Activated CD4-positive, alpha-beta T cell treated with anti-CD3 and anti-CD28 coated beads, Interleukin-2, Interleukin-6, amounts not matched to agents 100 ng/mL and 50 ng/mL, durations not matched to agents 16 hours and 8 hours (primary cell): ENCODE results near the gene NYNRIN.
A peak's percentile ranks its signal among the peaks of the same experiment; 100 is the strongest.
"Not testable (repeated sequence)": the region's sequence is repeated elsewhere in the genome, so short reads cannot be mapped to it uniquely, and the experiment has no call there.

ENCODE experiments used
- DNase-seq: peaks from one replicate; pipeline ENCODE4 v3.0.0-alpha.2; 2020

The NYNRIN gene

GRCh38 chr14:24398653-24399446 is at the start of gene NYNRIN:
Gene NYNRIN, plus strand, starts transcription at chr14:24399003. Its CDS starts 244 bp downstream, at chr14:24399247.
- no peak for DNase-seq

GRCh38 chr14:24349742-24350141 is 49.1 kb upstream of the NYNRIN start:
- DNase-seq: no peak

- no peak for DNase-seq
Measured at GRCh38 chr14:24351517-24351916, 47.3 kb upstream of the NYNRIN start.

GRCh38 chr14:24353559-24354481 is 45.0 kb upstream of the NYNRIN start:
- DNase-seq: no peak

- not testable (repeated sequence) for DNase-seq
Measured at GRCh38 chr14:24354482-24354825, 44.3 kb upstream of the NYNRIN start.

- no peak for DNase-seq
Measured at GRCh38 chr14:24355009-24355408, 43.8 kb upstream of the NYNRIN start.

- DNase-seq: no peak
Measured at GRCh38 chr14:24356208-24356607, 42.6 kb upstream of the NYNRIN start.

- no peak for DNase-seq
Measured at GRCh38 chr14:24360281-24360680, 38.5 kb upstream of the NYNRIN start.

GRCh38 chr14:24361326-24361725 is 37.5 kb upstream of the NYNRIN start:
- no peak for DNase-seq

DNA sequence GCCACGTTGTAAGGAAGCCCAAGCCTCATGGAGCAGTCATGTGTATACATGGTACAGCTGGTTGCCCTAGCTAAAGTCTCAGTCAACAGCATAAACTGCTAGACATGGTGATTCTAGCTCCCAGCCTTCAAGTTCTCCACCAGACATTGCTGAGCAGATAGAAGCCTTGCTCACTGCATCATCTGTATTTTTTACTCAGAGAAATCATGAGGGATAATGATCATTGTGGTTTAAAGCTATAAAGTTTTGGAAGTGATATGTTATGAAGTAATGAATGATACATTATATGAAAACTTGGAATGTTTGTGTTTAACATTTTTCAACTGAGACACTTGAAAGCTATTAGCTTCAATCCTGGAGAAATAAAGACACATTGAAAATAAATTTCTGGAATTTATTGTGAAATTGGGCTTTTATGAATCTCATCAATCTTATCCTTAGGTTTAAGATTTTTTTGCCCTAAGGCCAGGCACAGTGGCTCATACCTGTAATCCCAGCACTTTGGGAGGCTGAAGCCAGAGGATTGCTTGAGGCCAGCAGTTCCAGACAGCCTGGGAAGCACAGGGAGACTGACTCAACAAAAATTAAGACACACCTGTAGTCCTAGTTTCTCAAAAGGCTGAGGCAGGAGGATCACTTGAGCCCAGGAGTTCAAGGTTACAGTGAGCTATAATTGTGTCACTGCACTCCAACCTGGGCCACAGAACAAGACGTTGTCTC is 36.4 kb upstream of the NYNRIN start:
- no peak for DNase-seq

GRCh38 chr14:24363401-24363800 is 35.4 kb upstream of the NYNRIN start:
- DNase-seq: no peak

DNA sequence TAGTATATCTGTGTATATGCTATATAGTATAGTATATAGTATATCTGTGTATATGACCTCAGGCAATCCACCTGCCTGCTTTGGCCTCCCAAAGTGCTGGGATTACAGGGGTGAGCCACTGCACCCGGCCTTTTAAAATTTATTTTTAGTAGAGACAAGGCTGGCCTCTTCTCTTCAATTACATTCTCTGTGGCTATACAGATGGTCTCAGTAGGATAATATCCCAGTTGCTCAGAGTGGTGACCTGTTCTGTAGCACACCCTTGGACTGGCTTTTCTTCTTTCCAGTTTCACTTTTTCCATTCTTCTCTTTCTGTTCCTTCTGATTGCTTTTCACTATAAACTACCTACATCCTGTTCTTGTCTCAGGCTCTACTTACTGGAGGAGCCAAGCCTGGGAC is 34.0 kb upstream of the NYNRIN start:
- DNase-seq: no peak

DNA sequence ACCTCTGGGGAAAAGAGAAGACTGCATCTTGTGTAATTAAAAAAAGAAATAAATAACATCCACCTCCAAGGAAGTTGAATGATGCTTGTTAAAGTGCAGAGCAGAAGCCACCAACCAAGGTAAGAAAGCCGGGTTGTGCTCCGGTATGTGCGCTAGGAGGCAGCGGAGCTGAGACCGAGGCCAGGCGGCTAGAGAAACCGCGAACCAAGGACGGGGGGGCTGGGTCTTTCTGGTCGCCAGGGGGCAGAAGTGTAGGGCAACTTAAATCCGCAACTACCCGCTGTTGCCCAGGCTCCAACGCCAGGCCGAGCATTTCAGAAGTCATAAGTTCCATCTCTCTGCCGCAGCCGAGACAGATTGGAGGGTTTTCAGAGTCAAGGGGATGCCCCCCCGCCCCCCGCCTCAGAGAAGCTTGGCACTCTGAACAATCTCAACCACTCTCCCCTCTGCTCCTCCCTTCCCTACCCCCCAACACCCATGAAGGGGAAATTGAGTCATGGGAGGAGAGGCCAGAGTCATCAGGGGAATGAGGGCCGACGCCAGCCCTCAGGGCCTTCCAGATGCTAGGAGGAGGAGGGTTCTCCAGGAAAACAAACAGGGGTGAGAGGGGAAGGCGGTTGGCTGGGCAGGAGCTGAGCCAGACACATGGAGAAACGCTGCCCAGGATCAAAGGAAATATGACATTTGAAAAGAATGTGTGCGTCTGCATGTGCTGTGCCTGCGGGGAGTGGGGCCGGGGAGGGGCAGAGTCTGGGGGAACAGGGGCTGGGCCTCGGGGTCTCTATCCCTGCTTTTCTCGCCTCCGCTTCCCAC is 33.0 kb upstream of the NYNRIN start:
- peak; percentile 69 for DNase-seq

- no peak for DNase-seq
Measured at GRCh38 chr14:24366413-24366720, 32.4 kb upstream of the NYNRIN start.

GRCh38 chr14:24366721-24367513 is 31.9 kb upstream of the NYNRIN start:
- no peak for DNase-seq

DNA sequence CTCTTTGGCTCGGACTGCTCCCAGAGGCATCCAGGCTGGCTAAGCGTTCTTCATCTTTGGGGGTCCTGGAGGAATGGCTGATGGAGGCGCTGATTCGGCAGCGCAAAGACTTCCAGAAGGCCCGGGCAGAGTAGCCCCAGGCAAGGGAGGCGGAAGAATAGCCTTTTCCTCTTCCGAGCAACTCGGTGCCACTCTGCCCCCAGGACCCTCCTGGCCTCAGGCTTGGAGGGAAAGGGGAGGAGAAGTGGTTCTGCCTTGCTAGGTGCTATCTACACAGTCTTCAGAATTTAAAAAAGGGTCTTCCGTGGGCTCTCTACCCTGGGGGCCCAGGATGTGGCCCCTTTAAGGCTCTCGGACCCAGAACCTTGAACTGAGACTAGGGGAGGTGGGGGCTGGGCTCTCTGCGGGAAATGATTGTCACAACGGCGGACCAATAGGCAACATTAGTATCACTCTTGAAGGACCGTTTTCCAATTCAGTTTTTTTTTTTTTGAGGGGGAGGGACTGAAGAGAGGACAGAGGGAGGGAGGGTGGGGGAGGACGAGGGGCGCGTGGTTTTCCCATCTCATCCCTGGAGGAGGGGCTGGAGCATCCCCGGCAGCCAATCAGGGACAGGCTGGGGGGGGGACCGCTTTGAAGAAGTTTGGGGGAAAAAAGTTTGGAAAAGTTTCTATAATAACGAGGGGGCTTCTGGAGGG is 31.1 kb upstream of the NYNRIN start, which contains the start of gene NFATC4:
Gene NFATC4, plus strand, starts transcription at position 671 of the 698 bp plus-strand sequence. CDS start 157 bp downstream, outside the sequence.
- no peak for DNase-seq

GRCh38 chr14:24368212-24368561 is 30.6 kb upstream of the NYNRIN start:
- no peak for DNase-seq

GRCh38 chr14:24368562-24369252 is 30.1 kb upstream of the NYNRIN start:
- DNase-seq: no peak

DNA sequence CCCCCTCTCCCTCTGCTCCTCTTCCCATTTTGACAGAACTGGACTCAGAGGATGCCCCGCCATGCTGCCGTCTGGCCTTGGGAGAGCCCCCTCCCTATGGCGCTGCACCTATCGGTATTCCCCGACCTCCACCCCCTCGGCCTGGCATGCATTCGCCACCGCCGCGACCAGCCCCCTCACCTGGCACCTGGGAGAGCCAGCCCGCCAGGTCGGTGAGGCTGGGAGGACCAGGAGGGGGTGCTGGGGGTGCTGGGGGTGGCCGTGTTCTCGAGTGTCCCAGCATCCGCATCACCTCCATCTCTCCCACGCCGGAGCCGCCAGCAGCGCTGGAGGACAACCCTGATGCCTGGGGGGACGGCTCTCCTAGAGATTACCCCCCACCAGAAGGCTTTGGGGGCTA is 29.3 kb upstream of the NYNRIN start:
- no peak for DNase-seq

- no peak for DNase-seq
Measured at GRCh38 chr14:24369907-24370687, 28.7 kb upstream of the NYNRIN start.
